ENCODE measurements around the gene CEP192.
"Not testable (repeated sequence)": the region's sequence is repeated elsewhere in the genome, so short reads cannot be mapped to it uniquely, and the experiment has no call there.

Gene CEP192

DNA sequence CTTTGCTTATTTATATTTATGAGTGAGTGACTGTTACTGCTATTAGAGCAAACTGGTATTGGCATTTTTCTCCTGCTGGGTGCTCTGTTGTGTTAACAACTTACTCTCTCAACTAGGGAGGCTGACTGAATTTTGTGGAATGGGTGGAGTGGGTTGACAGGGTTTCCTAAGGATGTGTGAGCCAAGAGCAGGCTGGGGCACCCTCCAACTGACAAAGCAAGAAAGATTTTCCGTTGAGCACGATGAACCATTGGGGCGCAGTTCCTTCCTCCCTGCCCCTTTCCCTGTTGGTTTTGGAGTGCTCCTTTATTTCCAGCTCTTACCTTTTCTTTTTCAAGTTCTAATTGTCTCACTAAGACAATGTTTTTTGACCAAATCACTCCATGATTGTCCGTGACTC is 23.0 kb upstream of the CEP192 start:
- FAIRE-seq: no peak
- TF ChIP-seq POLR2AphosphoS5 (IDR thresholded peaks at IDR 0.05; ENCODE audit: low read depth, low read length): no peak
- no peak for TF ChIP-seq TAF1 (IDR thresholded peaks at IDR 0.05; ENCODE audit: borderline replicate concordance, low read depth, low read length)
- TF ChIP-seq POLR2A (IDR thresholded peaks at IDR 0.05; ENCODE audit: low read depth, low read length): no peak
- DNase-seq (ENCODE audit: insufficient read length): no peak

DNA sequence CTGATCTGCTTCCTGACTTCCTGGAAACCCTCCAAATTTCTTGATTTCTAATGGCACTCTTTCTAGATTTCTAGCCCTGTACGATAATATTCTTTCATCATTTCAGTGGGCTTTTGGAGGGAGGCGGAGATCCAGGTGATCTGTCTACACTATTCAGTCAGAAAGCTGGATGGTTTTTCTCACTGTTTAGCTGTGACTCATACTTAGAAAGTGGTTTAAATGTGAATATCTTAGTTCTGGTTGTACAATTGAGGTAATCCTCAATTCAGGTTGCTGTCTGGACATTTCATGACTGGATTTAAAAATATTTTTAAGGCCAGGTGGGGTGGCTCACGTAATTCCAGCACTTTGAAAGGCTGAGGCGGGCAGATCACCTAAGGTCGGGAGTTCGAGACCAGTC is 22.5 kb upstream of the CEP192 start:
- peak; percentile 14 for FAIRE-seq
- DNase-seq (ENCODE audit: insufficient read length): no peak
- TF ChIP-seq POLR2A (IDR thresholded peaks at IDR 0.05; ENCODE audit: low read depth, low read length): no peak

DNA sequence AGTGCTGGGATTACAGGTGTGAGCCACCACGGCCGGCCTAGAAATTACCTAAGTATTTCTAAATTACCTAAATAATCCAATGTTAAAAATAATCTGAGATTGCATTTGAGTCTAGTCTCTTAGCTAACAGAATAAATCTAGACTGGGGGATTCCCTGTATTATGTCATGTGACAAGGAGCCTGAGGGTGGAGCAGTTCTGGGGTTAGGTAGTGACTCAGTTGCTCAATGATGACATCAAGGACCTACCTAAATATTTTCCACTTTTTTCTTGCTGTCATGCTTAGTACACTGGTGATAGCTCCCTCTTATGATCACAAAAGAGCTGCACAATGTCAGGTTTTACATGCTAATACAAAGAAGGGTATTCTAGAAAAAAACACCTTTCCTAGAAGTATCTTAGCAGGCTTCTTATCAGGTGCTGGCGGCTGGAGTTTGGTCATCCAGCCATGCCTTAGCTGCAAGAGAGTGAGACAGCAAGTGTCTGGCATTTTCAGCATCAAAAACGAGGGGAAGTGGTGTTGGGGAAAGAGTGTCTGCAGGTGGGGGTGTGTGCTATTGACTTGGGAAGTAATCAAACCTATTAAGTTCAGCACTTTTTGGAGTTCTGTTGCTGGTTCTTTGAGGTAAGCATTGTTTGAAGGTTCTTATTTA is 17.5 kb upstream of the CEP192 start:
- FAIRE-seq (no peak), DNase-seq (ENCODE audit: insufficient read length) (no peak)
- TF ChIP-seq TAF1 (IDR thresholded peaks at IDR 0.05; ENCODE audit: borderline replicate concordance, low read depth, low read length) (no peak), POLR2A (IDR thresholded peaks at IDR 0.05; ENCODE audit: low read depth, low read length) (no peak), POLR2AphosphoS5 (IDR thresholded peaks at IDR 0.05; ENCODE audit: low read depth, low read length) (no peak)

DNA sequence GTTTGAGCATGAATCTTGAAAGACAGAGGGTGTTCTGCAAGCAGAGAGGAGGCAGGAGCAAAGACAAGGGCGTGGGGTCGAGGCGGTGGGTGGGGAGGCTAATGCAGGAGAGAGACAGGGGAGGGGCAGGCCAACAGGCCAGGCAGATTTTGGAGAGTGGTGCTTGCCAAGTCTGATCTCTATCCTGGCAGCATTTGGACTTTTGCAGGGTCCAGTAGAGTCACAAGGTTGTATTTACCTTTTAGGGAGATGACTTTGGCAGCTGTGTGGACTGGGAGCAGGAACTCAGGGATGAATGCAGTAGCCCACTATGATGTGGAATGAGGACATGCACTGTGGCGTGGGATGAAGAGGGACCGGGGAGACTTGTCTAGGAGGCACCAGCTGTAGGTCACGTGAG is 15.7 kb upstream of the CEP192 start:
- no peak for TF ChIP-seq POLR2AphosphoS5 (IDR thresholded peaks at IDR 0.05; ENCODE audit: low read depth, low read length)
- TF ChIP-seq POLR2A (IDR thresholded peaks at IDR 0.05; ENCODE audit: low read depth, low read length): no peak
- no peak for TF ChIP-seq TAF1 (IDR thresholded peaks at IDR 0.05; ENCODE audit: borderline replicate concordance, low read depth, low read length)
- DNase-seq (ENCODE audit: insufficient read length): no peak
- FAIRE-seq: peak; percentile 5

DNA sequence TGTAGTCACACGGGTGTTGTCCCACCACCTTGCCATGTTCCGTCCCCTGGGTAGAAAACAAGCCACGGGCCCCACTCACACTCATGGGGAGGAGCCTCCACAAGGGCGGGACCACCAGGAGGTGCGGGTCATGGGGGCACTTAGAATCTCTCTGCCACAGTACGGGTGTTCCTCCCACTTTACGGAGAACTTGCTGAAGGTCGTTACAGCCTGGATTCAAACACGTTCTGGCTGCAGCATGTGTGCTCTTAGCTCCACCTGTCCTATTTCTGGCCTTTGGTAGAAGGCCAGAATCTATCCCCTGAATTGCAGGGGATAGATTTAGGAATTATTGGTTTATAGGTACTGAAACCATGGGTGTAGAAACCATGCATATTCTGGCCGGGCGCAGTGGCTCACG is 14.9 kb upstream of the CEP192 start:
- DNase-seq (ENCODE audit: insufficient read length) (no peak), FAIRE-seq (no peak)
- TF ChIP-seq POLR2A (IDR thresholded peaks at IDR 0.05; ENCODE audit: low read depth, low read length) (no peak), TAF1 (IDR thresholded peaks at IDR 0.05; ENCODE audit: borderline replicate concordance, low read depth, low read length) (no peak), POLR2AphosphoS5 (IDR thresholded peaks at IDR 0.05; ENCODE audit: low read depth, low read length) (no peak)

DNA sequence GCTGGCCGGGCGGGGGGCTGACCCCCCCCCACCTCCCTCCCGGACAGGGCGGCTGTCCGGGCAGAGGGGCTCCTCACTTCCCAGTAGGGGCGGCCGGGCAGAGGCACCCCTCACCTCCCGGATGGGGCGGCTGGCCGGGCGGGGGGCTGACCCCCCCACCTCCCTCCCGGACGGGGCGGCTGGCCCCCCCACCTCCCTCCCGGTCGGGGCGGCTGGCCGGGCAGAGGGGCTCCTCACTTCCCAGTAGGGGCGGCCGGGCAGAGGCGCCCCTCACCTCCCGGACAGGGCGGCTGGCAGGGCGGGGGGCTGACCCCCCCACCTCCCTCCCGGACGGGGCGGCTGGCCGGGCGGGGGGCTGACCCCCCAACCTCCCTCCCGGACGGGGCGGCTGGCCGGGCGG is 11.1 kb upstream of the CEP192 start:
- FAIRE-seq; DNase-seq (ENCODE audit: insufficient read length): not testable (repeated sequence)

DNA sequence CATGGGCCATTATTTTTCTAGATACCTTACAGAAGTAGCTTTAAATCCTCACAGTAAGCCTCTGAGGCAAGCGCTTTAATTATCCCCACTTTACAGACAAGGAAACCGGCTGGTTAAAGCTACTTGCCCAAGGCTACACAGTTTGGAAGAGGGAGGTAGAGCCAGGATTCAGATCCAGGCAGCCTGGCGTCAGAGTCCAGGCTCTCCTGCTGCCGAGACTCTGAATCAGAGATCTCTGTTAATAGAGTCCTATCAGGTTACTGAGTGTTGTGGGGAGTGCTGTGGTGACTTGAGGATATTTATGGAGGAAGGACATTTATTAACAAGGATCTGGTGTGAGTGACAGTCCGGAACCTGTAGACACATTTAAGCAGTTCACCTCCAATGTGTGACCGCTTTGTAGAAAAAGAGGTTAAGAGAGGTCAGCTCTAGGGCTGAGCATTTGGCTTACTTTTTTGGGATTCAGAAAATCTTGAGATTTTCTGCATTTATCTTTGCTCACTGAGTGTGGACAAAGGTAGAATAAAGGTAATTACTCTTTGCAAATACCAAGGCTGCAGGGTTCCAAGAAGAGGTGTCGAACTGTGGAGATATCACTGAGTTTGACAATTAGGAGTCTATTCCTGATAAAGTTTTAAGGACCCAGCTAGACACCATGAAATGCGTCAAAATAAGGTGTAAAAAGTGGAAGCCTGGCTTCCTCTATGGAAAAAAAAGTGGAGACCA is 1.6 kb upstream of the CEP192 start:
- FAIRE-seq (no peak), DNase-seq (ENCODE audit: insufficient read length) (no peak)
- TF ChIP-seq TAF1 (IDR thresholded peaks at IDR 0.05; ENCODE audit: borderline replicate concordance, low read depth, low read length) (no peak), POLR2AphosphoS5 (IDR thresholded peaks at IDR 0.05; ENCODE audit: low read depth, low read length) (no peak)

DNA sequence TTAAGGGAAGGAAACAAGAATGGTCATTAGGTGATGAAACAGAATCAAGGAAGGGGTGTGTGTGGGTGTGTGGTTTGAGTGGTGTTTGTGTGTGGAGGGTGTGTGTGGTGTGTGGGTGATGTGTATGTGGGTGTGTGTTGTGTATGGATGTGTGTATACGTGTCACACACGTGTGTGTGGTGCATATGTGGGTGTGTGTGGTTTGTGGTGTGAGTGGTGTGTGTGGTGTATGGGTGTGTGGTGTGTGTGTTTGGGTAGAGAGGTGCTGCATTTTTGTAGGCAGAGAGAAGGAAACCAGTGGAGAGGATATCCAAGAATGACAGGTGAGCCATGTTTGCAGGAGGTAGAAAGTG is 1.1 kb upstream of the CEP192 start:
- DNase-seq (ENCODE audit: insufficient read length): no peak
- peak; percentile 91 for FAIRE-seq
- peak; percentile 53; the same call in 1 of the 2 replicates for TF ChIP-seq POLR2A (IDR thresholded peaks at IDR 0.05; ENCODE audit: low read depth, low read length)
- peak; percentile 83 for TF ChIP-seq POLR2AphosphoS5 (IDR thresholded peaks at IDR 0.05; ENCODE audit: low read depth, low read length)
- no peak for TF ChIP-seq TAF1 (IDR thresholded peaks at IDR 0.05; ENCODE audit: borderline replicate concordance, low read depth, low read length)

DNA sequence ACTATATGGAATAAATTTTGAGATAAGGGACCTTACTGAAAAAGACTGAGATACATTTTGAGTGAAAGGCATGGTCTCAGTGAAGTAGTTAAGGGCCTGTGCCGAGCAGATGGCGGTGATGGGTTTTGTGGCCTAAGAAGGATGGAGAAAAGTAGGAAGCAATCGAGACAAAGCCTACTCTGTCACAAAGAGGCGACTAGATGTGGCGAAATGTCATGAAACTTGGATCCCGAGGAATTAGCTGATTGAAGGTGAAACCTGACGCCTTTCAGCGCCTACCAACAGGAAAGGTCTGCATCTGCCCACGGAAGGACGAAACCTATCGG is 558 bp upstream of the CEP192 start:
- no peak for FAIRE-seq
- DNase-seq (ENCODE audit: insufficient read length): no peak
- TF ChIP-seq POLR2AphosphoS5 (IDR thresholded peaks at IDR 0.05; ENCODE audit: low read depth, low read length) (no peak), TAF1 (IDR thresholded peaks at IDR 0.05; ENCODE audit: borderline replicate concordance, low read depth, low read length) (no peak), POLR2A (IDR thresholded peaks at IDR 0.05; ENCODE audit: low read depth, low read length) (no peak)

DNA sequence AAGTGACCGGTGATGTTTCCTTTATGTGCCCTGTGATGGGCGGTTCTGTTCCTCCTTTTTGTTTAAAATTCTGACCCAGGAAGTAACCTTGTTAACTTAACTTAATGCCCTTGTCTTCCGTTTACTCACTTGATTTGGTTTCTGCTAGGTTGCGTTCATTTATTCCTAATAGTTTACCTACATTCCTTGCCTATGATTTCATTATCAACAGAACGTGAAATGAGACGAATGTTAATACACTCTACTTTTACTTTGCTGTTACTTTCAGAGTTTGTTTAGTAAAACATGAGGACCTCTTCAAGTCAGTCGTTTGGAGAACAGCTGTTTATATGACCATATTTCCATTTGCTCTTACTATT is 638 bp downstream of the CEP192 start:
- DNase-seq (ENCODE audit: insufficient read length) (no peak), FAIRE-seq (no peak)
- no peak for TF ChIP-seq TAF1 (IDR thresholded peaks at IDR 0.05; ENCODE audit: borderline replicate concordance, low read depth, low read length)
- no peak for TF ChIP-seq POLR2A (IDR thresholded peaks at IDR 0.05; ENCODE audit: low read depth, low read length)
- TF ChIP-seq POLR2AphosphoS5 (IDR thresholded peaks at IDR 0.05; ENCODE audit: low read depth, low read length): no peak

DNA sequence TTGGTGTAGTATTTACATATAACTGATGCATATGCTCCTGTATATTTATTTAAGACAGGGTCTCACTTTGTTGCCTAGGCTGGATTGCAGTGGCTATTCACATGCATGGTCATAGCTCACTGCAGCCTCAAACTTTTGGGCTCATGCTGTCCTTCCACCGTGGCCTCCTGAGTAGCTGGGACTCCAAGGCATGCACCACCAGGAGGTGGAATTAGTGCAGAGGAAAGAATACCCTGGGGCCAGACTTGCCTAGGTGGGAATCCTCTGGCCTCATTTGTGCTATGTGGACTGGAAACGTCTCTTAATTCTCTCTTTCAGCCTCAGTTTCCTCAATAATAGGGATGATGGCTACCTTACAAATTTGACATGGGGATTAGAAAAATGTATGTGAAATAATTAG is 2.3 kb downstream of the CEP192 start:
- no peak for DNase-seq (ENCODE audit: insufficient read length)
- no peak for FAIRE-seq
- TF ChIP-seq TAF1 (IDR thresholded peaks at IDR 0.05; ENCODE audit: borderline replicate concordance, low read depth, low read length) (no peak), POLR2A (IDR thresholded peaks at IDR 0.05; ENCODE audit: low read depth, low read length) (no peak), POLR2AphosphoS5 (IDR thresholded peaks at IDR 0.05; ENCODE audit: low read depth, low read length) (no peak)

DNA sequence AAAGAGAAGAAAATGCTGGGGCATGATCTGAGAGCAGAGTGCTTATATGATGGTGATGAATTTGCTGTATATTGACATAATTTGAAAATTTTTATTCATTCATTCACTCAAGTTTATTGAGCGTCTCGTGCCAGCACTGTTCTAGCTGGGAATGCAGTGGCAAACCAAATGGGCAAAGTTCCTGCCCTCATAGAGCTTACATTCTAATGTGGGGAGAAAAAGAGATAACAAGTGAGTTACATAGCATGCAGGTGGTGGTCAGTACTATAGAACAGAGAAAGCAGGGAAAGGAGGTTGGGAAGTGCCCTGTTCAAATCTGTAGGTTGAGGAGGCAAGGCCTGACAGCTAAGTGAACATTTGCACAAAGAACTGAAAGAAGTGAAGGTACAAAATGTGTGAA is 4.3 kb downstream of the CEP192 start:
- no peak for FAIRE-seq
- TF ChIP-seq POLR2AphosphoS5 (IDR thresholded peaks at IDR 0.05; ENCODE audit: low read depth, low read length) (no peak), POLR2A (IDR thresholded peaks at IDR 0.05; ENCODE audit: low read depth, low read length) (no peak), TAF1 (IDR thresholded peaks at IDR 0.05; ENCODE audit: borderline replicate concordance, low read depth, low read length) (no peak)

More for the DNA sequence above, 4.3 kb downstream of the CEP192 start:
- DNase-seq (ENCODE audit: insufficient read length): no peak
